ENCODE measurements around the gene MYH14.

- TF ChIP-seq CTCF (IDR thresholded peaks at IDR 0.05), result no peak
- TF ChIP-seq POLR2A (IDR thresholded peaks at IDR 0.05), result no peak
- TF ChIP-seq POLR2AphosphoS5 (IDR thresholded peaks at IDR 0.05), result no peak
These were observed 58.1 kb downstream of the MYH14 start for GRCh38 chr19:50261446-50261970.
